ENCODE data around the gene TMEM184C.

DNA sequence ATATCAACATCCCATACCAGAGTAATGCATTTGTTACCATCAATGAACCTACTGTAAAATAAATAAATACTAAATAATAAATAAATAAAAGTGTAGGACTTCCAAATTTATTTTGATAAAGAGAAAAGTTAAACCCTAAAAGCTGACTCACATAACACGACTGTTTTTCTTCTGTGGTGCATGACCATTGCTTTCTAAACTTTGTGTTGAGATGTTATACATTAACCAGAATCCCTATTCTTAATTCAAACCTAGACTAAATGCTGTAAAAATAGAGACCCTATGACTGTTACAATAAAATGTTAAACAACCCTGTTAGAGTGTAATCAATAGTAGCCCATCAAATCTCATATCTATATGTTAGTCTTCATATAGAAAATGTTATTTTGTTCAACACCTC is 87.6 kb downstream of the TMEM184C start:
- TF ChIP-seq, protein P1, sequence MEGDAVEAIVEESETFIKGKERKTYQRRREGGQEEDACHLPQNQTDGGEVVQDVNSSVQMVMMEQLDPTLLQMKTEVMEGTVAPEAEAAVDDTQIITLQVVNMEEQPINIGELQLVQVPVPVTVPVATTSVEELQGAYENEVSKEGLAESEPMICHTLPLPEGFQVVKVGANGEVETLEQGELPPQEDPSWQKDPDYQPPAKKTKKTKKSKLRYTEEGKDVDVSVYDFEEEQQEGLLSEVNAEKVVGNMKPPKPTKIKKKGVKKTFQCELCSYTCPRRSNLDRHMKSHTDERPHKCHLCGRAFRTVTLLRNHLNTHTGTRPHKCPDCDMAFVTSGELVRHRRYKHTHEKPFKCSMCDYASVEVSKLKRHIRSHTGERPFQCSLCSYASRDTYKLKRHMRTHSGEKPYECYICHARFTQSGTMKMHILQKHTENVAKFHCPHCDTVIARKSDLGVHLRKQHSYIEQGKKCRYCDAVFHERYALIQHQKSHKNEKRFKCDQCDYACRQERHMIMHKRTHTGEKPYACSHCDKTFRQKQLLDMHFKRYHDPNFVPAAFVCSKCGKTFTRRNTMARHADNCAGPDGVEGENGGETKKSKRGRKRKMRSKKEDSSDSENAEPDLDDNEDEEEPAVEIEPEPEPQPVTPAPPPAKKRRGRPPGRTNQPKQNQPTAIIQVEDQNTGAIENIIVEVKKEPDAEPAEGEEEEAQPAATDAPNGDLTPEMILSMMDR (IDR thresholded peaks at IDR 0.05; ENCODE audit: low read length) = no peak
- TF ChIP-seq EZH2phosphoT487 (IDR thresholded peaks at IDR 0.05; ENCODE audit: low read length) (no peak), EZH2 (optimal IDR thresholded peaks at IDR 0.05; ENCODE audit: low read depth, low read length) (no peak)
